Stomach smooth muscle (tissue), 2 donors: Measurements from ENCODE around the gene ITGB7.

Source experiments
- H3K27ac ChIP-seq: one replicate; pipeline ENCODE4 v1.7.0; 2013; ENCODE audit warnings: mild to moderate bottlenecking, low read length, inconsistent platforms
- H3K27me3 ChIP-seq, 2 donors: one replicate each; pipeline ENCODE4 v1.7.0; 2013; ENCODE audit warnings: low read length in 2 of 2; ENCODE audit not compliant: insufficient read depth in 2 of 2, control insufficient read depth in 1 of 2
- H3K36me3 ChIP-seq, 2 donors: one replicate each; pipeline ENCODE4 v1.7.0; 2013; ENCODE audit warnings: low read length in 2 of 2; ENCODE audit not compliant: control insufficient read depth in 2 of 2, insufficient read depth in 2 of 2
- H3K4me1 ChIP-seq: one replicate; pipeline ENCODE4 v1.7.0; 2013; ENCODE audit warnings: low read length; ENCODE audit not compliant: control insufficient read depth, insufficient read depth
- H3K4me3 ChIP-seq, 2 donors: one replicate each; pipeline ENCODE4 v1.7.0; 2013; ENCODE audit warnings: low read length in 2 of 2
- H3K9ac ChIP-seq, 2 donors: one replicate each; pipeline ENCODE4 v1.7.0; 2013; ENCODE audit warnings: low read length in 2 of 2, mild to moderate bottlenecking in 1 of 2
- H3K9me3 ChIP-seq, 2 donors: one replicate each; pipeline ENCODE4 v1.7.0; 2013; ENCODE audit warnings: low read length in 2 of 2; ENCODE audit not compliant: control insufficient read depth in 2 of 2
- donor health status: healthy.
- donor health status: Pancreatic carcinoma.

The ITGB7 gene

DNA sequence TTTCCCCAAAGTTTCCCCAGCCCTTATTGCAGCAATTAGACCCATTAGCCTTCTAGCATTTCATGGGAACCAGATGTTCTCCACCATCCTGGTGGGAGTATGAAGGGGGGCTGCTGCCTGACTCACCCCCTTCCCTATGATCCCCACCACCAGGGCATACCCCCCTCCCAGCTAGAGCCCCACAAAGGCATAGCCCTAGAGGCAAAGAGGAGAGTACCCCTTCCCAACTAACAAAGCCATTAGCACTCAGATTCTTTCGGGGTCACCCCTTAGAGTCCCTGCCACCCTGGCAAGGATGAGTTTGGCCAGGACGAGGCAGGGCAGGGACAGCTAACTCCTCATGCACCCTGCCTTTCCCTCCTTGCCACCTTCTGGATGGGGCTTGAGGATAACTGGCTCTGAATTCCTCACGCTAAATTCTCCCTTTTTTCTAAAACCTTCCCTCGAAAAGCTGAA is 15.8 kb upstream of the ITGB7 start:
- peak overlapping the region; percentile 99 for H3K27ac ChIP-seq
- H3K27me3 ChIP-seq: no peaks in the 10 kb centered on the region
- H3K36me3 ChIP-seq: peaks cover 0 to 6% of the 10 kb centered on the region in 2 donors
- H3K9ac ChIP-seq: peak overlapping the region; percentile 51 to 65
- no peaks in the 10 kb centered on the region for H3K9me3 ChIP-seq
- peak overlapping the region in 1 of 2 donors; percentile 29 for H3K4me3 ChIP-seq
- H3K4me1 ChIP-seq: peaks cover 57% of the 10 kb centered on the region

DNA sequence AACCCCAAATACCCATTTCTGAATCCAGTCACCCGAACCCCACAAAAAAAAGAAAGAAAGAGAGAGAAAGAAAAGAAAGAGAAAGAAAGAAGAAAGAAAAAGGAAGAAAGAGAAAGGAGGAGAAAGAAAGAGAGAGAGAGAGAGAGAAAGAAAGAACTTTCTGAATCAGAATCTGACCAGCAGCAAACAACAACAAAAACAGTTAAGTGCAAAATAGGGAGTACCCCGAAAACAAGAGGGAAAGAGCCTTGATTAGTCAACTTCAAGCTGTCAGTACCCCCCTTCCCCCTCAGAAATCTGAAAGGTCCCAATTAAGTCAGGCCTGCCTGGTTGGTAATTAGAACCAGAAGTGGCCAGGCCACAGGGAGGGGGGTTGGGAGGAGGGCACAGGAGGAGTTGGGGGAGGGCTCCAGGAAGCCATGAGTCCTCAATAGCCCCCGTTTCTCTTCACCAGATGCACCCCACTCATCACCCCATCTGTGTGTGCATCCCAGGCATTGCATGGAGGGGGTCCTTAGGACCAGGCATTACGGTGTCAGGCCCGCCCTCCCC is 15.2 kb upstream of the ITGB7 start:
- H3K4me1 ChIP-seq: peaks cover 63% of the 10 kb centered on the region
- peaks cover 0 to 2% of the 10 kb centered on the region in 2 donors for H3K36me3 ChIP-seq
- H3K27me3 ChIP-seq: no peaks in the 10 kb centered on the region
- H3K27ac ChIP-seq: peak overlapping the region; percentile 99
- no peaks in the 10 kb centered on the region for H3K9me3 ChIP-seq
- peak overlapping the region; percentile 4 to 88 for H3K4me3 ChIP-seq
- peak overlapping the region; percentile 6 to 65 for H3K9ac ChIP-seq

DNA sequence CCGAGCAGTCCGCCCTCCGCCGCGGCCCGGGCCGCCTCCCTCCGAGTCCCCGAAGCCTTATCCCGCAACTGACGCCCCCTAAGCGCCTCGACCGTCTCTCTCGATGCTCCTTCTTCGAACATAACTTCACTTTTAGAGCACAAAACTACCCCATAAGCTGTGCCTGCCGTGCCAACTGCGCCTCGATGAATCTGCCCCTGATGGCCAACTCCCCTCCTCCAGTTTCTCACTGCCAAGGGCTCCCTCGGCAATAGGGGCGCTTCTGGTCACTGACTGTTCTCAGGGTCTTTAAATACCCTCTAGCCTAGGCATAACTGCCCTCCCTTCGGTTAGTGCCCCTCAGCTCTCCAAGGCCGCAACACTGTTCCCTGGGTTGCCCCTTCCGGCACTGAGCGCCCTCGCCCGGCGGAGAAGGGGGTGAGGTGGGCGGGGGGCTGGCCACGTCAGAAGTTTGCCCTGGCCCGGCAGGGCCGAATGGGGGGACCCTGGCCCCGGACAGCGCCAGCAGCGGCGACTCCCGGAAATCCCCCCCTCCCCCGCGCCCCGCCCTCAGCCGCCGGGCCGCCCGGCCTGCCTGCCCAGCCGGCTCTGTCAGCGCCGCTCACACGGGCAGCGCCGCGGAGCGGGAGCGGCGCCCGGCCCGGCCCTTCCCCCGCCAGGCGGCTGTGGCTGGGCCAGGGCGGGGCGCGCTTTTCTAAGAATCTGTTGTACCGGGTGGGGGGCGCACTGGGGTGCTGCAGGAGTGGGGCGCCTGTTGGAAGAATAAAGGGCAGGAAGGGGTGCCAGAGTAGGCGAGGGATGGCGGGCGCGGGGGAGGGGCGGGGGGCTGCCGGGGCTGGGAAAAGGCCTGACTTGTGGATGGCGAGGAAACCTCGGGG is 14.4 kb upstream of the ITGB7 start:
- peaks cover 0 to 2% of the 10 kb centered on the region in 2 donors for H3K36me3 ChIP-seq
- H3K27me3 ChIP-seq: no peaks in the 10 kb centered on the region
- H3K4me1 ChIP-seq: peaks cover 68% of the 10 kb centered on the region
- peak overlapping the region; percentile 96 to 97 for H3K9ac ChIP-seq
- H3K9me3 ChIP-seq: no peaks in the 10 kb centered on the region
- H3K27ac ChIP-seq: peak overlapping the region; percentile 99
- H3K4me3 ChIP-seq: peak overlapping the region; percentile 88 to 91

DNA sequence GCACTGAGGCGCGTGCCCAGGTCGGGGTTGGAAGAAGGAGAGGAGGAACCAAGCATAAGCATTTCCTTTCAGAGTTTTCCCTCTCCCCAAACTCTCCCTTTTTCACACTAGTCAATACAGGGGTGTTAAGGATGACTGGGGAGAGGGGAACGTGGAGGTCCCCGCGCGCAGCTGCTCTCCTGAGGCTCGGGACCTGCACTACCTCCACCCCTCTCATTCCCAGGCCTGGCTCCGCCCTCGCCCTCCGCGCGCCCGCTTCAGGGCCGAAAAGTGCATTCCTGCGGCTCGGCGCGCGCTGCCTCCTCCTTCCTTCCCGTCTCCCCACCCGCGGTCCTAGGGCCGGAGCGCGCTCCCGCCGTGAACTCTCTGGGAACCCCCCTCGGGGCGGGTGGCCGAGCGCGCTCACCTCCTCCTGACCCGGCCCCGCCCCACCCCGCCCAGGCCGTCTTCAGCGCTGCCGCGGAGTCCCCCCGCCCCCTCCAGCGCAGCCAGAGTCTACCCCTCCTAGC is 13.7 kb upstream of the ITGB7 start:
- Histone ChIP-seq H3K4me3 (peak overlapping the region; percentile 52 to 88), H3K27ac (peak overlapping the region; percentile 99), H3K36me3 (peaks cover 3 to 4% of the 10 kb centered on the region in 2 donors), H3K9me3 (no peaks in the 10 kb centered on the region), H3K9ac (peak overlapping the region; percentile 96 to 97), H3K4me1 (peaks cover 72% of the 10 kb centered on the region), H3K27me3 (no peaks in the 10 kb centered on the region)

DNA sequence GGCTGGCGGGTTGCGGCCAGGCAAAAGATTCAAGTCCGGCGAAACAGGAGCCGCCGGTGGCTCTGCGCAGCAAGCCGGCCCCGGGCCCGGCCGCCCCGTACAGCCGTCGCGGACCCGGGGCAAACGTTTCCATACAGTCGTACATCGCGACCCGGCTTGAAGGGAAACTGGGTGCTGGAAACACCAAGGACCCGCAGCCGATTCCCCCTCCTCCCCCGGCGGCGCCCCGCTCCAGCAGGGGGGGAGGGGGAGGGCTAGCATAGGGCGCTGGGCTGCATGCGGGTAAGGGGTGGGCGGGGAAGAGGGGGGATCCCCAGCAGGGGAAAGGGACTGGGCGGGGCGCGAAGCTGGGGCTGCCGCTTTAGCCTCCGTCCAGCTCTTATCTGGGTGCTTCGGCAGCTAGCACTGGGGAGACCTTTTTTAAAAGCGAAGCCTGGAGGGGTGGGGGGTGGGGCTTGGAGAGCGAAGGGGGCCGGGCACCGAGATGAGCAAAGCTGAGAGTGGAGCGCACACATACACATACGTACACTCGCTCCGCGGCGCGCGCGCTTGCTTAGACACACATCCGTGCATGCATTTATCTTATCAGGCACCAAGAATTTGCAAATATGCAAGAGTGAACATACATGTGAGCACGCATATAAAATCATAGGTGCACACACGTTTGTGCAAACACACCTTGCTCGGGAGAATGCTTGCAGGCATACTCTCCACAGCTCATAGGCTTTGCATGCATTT is 13.1 kb upstream of the ITGB7 start:
- Histone ChIP-seq H3K9ac (peak overlapping the region; percentile 58 to 73), H3K27ac (peak overlapping the region; percentile 99)

DNA sequence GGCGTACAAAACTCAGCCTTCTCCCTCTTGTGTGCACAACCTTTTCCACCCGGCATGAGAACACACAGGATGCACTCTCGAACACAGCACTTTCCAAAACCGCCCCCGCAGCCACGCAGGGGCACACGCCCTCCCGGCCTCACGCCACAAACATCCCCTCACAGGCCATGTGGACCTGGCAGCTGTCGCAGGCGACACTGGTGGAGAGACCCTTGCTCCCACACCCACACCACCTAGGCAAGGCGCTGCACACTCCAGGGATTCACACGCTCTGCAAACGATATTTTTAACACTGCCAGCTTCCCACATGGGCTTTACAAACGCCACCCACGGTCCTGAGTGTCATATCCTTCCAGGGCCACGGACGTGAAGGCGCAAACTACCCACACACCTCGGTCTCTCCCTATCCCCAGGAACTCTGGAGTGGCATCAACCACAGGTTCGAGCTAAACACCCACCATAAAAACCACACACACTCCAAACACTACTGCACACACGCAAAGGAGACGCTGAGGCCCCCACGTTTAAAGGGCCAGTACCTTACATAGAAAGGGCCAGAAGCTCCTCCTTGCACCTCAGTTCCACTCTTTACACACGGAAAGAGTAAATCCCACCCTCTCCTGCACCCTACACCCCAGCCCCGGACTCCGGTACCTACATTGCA is 12.4 kb upstream of the ITGB7 start:
- H3K9me3 ChIP-seq: no peaks in the 10 kb centered on the region
- H3K27ac ChIP-seq: peak overlapping the region; percentile 99
- H3K4me1 ChIP-seq: peaks cover 71% of the 10 kb centered on the region
- peak overlapping the region; percentile 52 to 88 for H3K4me3 ChIP-seq
- peaks cover 9 to 11% of the 10 kb centered on the region in 2 donors for H3K36me3 ChIP-seq
- peak overlapping the region; percentile 4 to 73 for H3K9ac ChIP-seq
- no peaks in the 10 kb centered on the region for H3K27me3 ChIP-seq

More for the DNA sequence above, 13.1 kb upstream of the ITGB7 start:
- Histone ChIP-seq H3K4me3 (peak overlapping the region; percentile 52 to 88), H3K36me3 (peaks cover 4 to 6% of the 10 kb centered on the region in 2 donors), H3K27me3 (no peaks in the 10 kb centered on the region), H3K9me3 (no peaks in the 10 kb centered on the region), H3K4me1 (peaks cover 72% of the 10 kb centered on the region)

DNA sequence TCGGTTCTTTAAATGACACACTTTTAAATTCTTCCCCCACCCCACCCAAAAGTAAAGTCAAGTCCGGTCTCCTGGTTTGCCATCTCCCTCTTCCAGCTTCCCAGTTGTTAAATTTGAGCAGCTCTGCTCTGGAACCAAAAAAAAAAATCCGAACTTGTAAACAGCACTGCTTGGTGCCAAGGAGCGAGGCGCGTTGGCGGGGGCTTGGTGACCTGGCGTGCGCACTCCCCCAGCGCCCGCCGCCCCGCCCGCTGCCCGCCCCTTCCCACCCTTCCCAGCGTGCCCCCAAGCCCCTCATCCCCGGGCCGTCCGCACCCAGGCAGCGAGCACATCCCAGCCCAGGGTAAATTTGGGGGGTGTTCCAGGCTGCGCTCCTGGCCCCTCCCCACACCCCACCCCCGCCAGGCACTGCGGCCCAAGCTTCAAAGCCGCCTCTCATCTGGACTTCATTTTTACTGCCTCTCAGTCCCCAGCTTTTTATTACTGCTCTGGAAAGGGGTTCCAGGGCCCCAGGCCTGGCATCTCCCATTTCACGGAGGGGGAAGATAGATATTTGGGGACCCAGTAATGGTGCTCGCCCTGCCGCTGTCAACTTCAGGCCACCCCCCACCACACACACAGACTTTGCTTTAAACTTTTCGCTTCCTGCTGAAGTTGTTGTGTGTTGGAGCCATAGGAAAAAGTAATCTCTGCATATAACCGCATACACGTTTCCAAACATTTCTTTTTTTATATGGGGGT is 11.7 kb upstream of the ITGB7 start:
- Histone ChIP-seq H3K9ac (peak overlapping the region; percentile 60 to 73), H3K4me3 (peak overlapping the region; percentile 52 to 88), H3K36me3 (peaks cover 15 to 16% of the 10 kb centered on the region in 2 donors), H3K27me3 (no peaks in the 10 kb centered on the region), H3K4me1 (peaks cover 71% of the 10 kb centered on the region), H3K9me3 (no peaks in the 10 kb centered on the region), H3K27ac (peak overlapping the region; percentile 99)

DNA sequence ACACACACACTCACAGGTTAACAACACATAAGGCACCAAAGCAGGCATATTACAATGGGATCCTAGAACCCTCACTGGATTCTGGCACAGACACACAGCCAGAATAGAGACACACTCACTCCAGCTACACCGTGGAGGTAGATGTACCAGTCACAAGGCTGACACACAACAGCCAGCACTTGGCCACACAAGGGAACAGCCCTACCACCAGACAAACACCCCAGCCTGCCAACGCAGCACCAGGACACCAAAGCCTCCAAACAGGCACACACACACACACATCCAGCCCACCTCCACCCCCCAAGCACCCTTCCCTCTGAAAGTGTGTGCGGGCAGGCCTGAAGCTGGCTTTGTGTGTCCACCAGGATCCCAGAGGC is 10.9 kb upstream of the ITGB7 start:
- Histone ChIP-seq H3K4me1 (peaks cover 69% of the 10 kb centered on the region), H3K9ac (peak overlapping the region; percentile 60 to 64)

DNA sequence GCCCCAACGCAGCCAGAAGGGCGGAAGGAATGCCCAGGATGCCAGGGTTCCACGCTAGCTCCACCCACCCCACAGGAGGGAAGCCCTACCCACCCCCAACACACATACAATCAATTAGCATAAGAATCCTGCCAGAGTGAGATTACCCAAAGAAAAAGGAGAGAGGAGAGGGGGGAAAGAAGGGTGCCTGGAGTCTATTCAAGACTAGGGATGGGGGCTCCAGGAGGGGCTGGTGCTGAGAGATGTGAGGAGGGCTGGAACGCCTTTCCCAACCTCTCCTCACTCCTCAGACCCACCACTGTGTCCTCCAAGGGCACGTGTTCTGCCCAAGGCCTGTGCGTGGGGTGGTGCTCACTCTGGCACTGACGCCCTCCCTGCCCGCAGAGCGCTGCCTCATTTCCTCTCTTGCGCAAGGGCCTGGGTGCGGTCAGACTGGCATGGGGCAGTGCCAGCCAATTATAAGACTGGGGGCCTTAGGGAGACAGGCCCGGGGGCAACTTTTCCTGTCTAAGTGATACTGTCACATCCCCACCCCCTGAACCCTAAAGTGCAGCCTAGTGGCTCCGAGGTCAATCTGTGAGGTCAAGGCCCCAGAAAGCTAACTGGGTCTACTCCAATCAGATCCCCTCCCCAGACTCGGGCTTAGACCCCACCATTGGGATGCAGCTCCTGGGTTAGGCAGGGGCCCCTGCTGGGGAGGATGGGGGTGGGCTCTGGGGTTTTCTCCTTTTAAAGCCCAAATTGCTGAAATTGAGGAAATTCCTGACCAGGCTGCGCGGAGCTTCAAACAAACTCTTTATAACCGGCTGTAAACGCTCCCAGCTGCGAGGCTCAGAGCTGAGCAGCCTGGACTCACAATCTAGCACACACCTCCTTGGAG is 10.2 kb upstream of the ITGB7 start:
- H3K4me1 ChIP-seq: peaks cover 63% of the 10 kb centered on the region
- peaks cover 29% of the 10 kb centered on the region in 2 donors for H3K36me3 ChIP-seq
- peak overlapping the region; percentile 45 to 88 for H3K4me3 ChIP-seq
- no peaks in the 10 kb centered on the region for H3K9me3 ChIP-seq
- peak overlapping the region; percentile 60 to 64 for H3K9ac ChIP-seq
- peak overlapping the region; percentile 99 for H3K27ac ChIP-seq
- H3K27me3 ChIP-seq: no peaks in the 10 kb centered on the region

More for the DNA sequence above, 10.9 kb upstream of the ITGB7 start:
- no peaks in the 10 kb centered on the region for H3K9me3 ChIP-seq
- H3K4me3 ChIP-seq: peak overlapping the region; percentile 45 to 88
- peak overlapping the region; percentile 99 for H3K27ac ChIP-seq
- H3K36me3 ChIP-seq: peaks cover 22 to 23% of the 10 kb centered on the region in 2 donors
- H3K27me3 ChIP-seq: no peaks in the 10 kb centered on the region
